Activated CD8-positive, alpha-beta memory T cell treated with anti-CD3 and anti-CD28 coated beads for 48 hours (primary cell): ENCODE measurements around the gene SPEM1.
A peak's percentile ranks its signal among the peaks of the same experiment; 100 is the strongest.

ENCODE experiments used
- DNase-seq, 3 experiments: peaks; one replicate each; pipeline ENCODE4 v3.0.0-alpha.2; 2020; ENCODE audit warnings: low read depth in 2 of 3, low spot score in 2 of 3

The SPEM1 gene

DNA sequence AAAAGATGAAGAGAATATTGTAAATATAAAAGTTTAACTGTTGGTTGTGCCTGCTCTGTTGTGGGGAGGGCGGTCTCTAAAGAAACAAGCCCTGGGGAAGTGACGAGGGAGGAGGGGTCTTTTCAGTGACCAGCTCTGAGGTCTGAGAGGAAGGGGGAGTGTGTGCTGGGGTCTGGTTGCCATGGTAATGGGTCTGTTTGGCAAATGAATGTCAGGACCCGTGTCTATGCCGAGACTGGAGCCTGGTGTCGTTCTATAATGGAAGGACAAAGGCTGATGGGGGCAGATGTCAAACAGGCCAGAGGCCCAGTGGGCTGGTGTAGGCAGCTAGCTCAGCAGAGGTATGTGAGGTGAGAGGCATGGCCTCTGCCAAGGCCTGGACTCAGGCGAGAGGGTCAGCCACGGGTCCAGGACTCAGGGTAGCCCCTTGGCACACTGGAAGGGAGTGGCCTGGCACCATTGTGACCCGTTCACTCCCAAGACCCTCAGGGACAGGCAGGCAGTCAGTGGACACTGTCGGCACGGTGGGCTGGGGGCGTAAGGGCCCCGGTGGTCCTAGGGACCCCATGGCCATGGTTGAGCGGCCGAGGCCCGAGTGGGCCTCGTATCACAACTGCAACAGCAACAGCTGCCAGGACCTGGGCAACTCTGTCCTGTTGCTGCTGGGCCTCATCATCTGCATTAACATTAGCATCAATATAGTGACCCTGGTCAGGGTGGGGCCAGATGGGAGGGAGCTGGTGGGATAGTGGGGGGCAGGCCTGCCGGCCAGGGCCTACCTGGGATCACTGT, at the start of gene SPEM1:
Gene SPEM1 (plus strand): TSS at position 506 of the 792 bp plus-strand sequence. CDS start 61 bp downstream, at position 567.
- DNase-seq: no peak

DNA sequence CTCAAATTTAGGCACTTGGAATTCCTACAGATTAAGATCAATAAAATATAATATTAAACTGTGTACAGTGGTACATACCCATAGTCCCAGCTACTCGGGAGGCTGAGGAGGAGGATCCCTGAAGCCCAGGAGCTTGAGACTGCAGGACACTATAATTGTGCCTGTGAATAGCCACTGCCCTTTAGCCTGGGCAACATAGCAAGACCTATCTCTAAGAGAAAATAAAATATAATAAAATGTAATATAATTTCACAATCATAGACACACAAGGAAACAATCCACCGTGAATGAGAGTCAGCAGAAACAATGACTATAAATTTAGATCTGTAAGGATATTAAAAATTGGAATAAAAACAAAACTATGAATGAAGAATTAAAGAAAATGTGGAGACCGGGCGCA, 49.3 kb upstream of the SPEM1 start:
- no peak for DNase-seq

- DNase-seq: no peak
Observed at GRCh38 chr17:7374353-7374752, 45.8 kb upstream of the SPEM1 start.

GRCh38 chr17:7379134-7379533, 41.0 kb upstream of the SPEM1 start:
- no peak for DNase-seq

- DNase-seq: no peak
Observed at GRCh38 chr17:7380321-7380720, 39.8 kb upstream of the SPEM1 start.

- DNase-seq: no peak
Observed at GRCh38 chr17:7380855-7381683, 39.1 kb upstream of the SPEM1 start, which contains the start of gene TNK1. TNK1 (plus strand) TSS chr17:7381089; CDS start chr17:7382927, 1,838 bp downstream.

- no peak for DNase-seq
Observed at GRCh38 chr17:7382901-7383300, 37.2 kb upstream of the SPEM1 start.

DNA sequence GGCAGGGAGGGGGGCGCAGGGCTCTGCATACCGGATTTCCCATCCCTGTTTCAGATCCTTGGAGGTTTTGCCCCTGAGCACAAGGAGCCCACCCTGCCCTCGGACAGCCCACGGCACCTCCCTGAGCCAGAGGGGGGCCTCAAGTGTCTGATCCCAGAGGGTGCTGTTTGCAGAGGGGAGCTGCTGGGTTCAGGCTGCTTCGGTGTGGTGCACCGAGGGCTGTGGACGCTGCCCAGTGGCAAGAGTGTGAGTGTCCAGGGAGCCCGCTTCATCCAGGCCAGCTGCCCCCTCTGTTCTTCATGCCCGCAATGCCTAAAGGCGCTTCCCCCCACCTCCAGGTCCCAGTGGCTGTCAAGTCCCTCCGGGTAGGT, 36.8 kb upstream of the SPEM1 start:
- DNase-seq: no peak

- peak; percentile 47 to 68 (median 58) for DNase-seq
Observed at GRCh38 chr17:7383742-7384488, 36.2 kb upstream of the SPEM1 start.

DNA sequence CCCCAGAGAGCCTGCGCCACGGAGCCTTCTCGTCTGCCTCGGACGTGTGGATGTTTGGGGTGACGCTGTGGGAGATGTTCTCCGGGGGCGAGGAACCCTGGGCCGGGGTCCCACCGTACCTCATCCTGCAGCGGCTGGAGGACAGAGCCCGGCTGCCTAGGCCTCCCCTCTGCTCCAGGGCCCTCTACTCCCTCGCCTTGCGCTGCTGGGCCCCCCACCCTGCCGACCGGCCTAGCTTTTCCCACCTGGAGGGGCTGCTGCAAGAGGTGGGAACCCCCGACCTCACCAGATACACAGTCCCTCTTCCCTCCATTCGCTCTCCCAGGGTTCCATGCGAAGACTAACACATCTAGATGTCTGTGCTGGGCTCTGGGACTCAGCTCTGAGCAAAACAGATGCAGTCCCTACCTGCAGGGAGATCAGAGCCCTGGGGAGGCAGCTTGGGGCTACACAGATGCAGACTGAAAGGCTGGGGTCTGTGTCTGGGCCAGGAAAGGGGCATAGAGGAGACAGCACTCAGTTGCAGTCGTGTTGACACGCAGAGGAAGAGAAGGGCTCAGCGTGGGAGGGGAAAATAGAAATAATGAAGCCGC, 35.5 kb upstream of the SPEM1 start:
- DNase-seq: no peak

DNA sequence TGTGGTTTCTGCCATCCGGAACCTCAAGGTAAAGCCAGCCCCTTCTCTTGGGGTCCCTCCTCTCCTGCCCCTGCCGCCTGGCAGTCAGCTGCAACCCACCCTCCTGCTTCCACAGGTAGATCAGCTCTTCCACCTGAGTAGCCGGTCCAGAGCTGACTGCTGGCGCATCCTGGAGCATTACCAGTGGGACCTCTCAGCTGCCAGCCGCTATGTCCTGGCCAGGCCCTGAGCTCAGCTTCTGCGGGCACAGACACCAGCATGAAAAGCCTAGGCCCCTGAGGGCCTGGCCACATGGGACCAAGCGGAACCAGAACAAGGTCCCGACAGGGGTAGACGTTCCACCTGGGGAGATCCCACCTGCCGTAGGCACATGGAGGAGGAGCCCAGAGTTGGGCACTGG, 31.3 kb upstream of the SPEM1 start:
- DNase-seq: no peak

GRCh38 chr17:7389924-7390910, 29.9 kb upstream of the SPEM1 start:
- no peak for DNase-seq

- DNase-seq: no peak
Observed at GRCh38 chr17:7391307-7391706, 28.8 kb upstream of the SPEM1 start.

- no peak for DNase-seq
Observed at GRCh38 chr17:7392696-7393612, 27.2 kb upstream of the SPEM1 start.

DNA sequence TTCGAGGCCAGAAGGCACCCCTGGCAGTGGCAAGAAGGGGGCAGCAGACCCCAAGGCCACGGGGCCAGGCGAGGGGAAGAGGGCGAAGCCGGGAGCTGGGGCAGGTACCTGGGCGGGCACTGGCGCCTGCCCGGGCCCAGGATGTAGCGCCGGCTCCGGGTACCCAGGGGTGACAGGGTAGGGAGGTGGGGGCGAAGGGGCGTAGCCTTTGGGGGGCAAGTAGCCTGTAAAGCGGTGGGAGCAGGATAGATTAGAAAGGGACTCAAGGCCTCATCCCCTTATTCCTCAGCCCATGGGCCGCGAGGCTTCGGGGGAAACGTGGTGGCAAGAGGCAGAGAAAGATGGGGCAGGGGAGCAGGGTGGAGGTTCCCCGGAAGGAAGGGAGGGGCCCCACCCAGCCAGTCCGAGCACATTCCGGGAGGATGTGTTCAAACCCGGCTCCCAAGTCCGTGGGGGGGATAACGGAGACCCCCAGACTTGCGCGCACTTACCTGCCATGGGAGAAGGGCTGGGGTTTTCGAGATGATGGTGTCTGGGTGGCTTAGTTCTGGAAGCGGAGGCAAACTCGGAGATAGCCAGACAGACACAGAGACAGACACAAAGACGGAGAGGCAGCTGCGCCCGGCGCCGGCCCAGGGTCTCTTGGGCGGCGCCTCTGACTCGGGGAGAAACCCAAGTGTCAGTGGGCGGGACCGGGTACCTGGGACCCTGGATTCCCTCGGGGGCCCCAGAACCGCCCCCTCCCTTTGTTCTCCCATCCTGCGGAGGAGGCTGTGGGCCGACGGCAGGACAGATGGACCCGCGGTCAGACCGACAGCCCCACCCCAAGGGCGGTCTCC, 26.3 kb upstream of the SPEM1 start:
- DNase-seq: no peak

- peak; percentile 61 to 81 (median 79) for DNase-seq
Observed at GRCh38 chr17:7394452-7395191, 25.5 kb upstream of the SPEM1 start, which contains the start of gene PLSCR3. PLSCR3 (minus strand) TSS chr17:7394525; CDS start chr17:7394110, 415 bp downstream.

DNA sequence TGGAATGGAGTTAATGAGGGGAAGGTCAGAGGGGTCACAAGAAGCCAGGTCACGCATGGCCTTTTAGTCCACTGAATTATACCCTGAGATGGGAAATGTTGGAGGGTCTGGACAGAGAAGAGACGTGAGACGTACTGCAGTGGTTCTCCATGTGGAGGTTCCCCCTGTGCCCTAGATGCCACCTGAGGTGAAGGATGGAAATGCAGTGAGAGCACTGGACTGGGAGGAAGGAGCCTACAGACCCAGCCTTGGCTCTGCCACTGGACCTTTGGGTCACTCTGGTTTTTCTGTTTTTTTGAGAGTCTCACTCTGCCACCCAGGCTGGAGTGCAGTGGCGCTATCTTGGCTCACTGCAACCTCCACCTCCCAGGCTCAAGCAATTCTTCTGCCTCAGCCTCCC, 24.0 kb upstream of the SPEM1 start:
- DNase-seq: no peak
